ENCODE data around the gene ADAD2.

- no peak for TF ChIP-seq CTCF (IDR thresholded peaks at IDR 0.05)
- TF ChIP-seq POLR2A (IDR thresholded peaks at IDR 0.05): no peak
Observed at GRCh38 chr16:84214451-84215066, 23.6 kb downstream of the ADAD2 start.
